ENCODE results near the gene FBXL7. TPM values are rescaled to one million over a fixed set of nuclear protein-coding genes. Genes with fewer than 3 reads are reported as not detected.

Gene FBXL7
- total and polyA plus RNA-seq, 2 of the 8 experiments (the other 6 are each of a cell fraction or from before 2014, with no cell fraction given): 17.7 to 17.8 TPM

DNA sequence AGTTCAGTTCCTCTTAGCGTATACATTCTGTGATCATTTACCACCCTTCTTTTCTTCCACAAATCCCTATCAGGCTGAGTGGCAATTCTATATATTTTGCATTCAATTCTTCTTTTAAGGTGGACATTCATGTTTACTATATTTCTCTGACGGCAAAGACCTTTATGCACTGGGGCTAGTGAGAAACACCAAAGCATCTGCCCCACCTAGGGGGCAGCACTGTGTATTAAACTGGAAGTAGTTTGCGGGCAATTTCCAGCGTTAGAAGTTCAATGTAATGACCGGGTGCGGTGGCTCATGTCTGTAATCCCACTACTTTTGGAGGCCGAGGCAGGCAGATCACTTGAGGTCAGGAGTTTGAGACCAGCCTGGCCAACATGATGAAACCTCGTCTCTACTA, 27.9 kb upstream of the FBXL7 start:
- Histone ChIP-seq H3K9ac (replicated peaks in 1 of 4; ENCODE audit: extremely low read depth in 1 of 4, low read depth in 3 of 4, low read length in 3 of 4) (no peak overlapping the region), H3K27me3 (replicated peaks in 1 of 4; ENCODE audit: control insufficient read depth in 3 of 4, extremely low read depth in 1 of 4, insufficient read depth in 3 of 4, low read length in 3 of 4) (no peaks in the 10 kb centered on the region), H3K56ac (replicated peaks; ENCODE audit: insufficient read length, low read depth, low read length) (no peak overlapping the region), H4K20me1 (replicated peaks in 1 of 2; ENCODE audit: control insufficient read depth in 1 of 2, insufficient read depth in 2 of 2, low read length in 2 of 2) (no peaks in the 10 kb centered on the region), H2BK5ac (ENCODE audit: low read depth, low read length) (no peak overlapping the region), H3K23me2 (ENCODE audit: low read depth, low read length) (no peaks in the 10 kb centered on the region), H4K5ac (ENCODE audit: insufficient read length, low read depth, low read length) (no peak overlapping the region), H3K36me3 (ENCODE audit: control insufficient read depth in 2 of 4, insufficient read depth in 4 of 4, low read length in 3 of 4) (no peaks in the 10 kb centered on the region), H3K18ac (ENCODE audit: extremely low read depth, low read length) (no peak overlapping the region), H3K27ac (ENCODE audit: low read depth, low read length) (no peak overlapping the region), H3K4ac (replicated peaks; ENCODE audit: insufficient read length, low read depth, low read length) (no peak overlapping the region), H4K91ac (replicated peaks; ENCODE audit: insufficient read length, low read length) (no peak overlapping the region), H3K23ac (ENCODE audit: insufficient read length) (no peak overlapping the region), H3K9me3 (ENCODE audit: insufficient read depth in 2 of 2, low read depth in 1 of 2, low read length in 1 of 2) (no peaks in the 10 kb centered on the region), H4K8ac (ENCODE audit: extremely low read depth, insufficient read depth, low read length) (no peak overlapping the region), H2BK20ac (ENCODE audit: low read length) (no peak overlapping the region), H2BK15ac (ENCODE audit: low read length) (no peak overlapping the region), H3K4me2 (ENCODE audit: insufficient read depth in 1 of 2, low read depth in 2 of 2, low read length in 2 of 2) (no peak overlapping the region), H2AK5ac (ENCODE audit: low read depth, low read length) (no peak overlapping the region), H2AFZ (ENCODE audit: low read length) (no peak overlapping the region), H3K79me1 (ENCODE audit: low read depth, low read length) (no peaks in the 10 kb centered on the region), H2BK120ac (replicated peaks; ENCODE audit: low read depth, low read length) (no peak overlapping the region), H3K14ac (ENCODE audit: insufficient read length) (no peak overlapping the region), H2BK12ac (ENCODE audit: low read depth, low read length) (no peak overlapping the region), H3K79me2 (ENCODE audit: control insufficient read depth in 1 of 2, insufficient read depth in 2 of 2, low read length in 2 of 2) (no peaks in the 10 kb centered on the region), H3K4me3 (ENCODE audit: extremely low read depth in 1 of 4, insufficient read depth in 2 of 4, low read depth in 3 of 4, low read length in 4 of 4) (no peak overlapping the region), H3K4me1 (replicated peaks in 1 of 4; ENCODE audit: control insufficient read depth in 3 of 4, insufficient read depth in 4 of 4, low read length in 3 of 4) (no peaks in the 10 kb centered on the region)
- DNase-seq (ENCODE audit: low read depth in 1 of 2, low spot score in 2 of 2) (peak in 1 of 2 experiments; percentile 61), FAIRE-seq (no peak)
- WGBS, 2 experiments (ENCODE audit: extremely low coverage in 1 of 2, insufficient coverage in 1 of 2, insufficient read length in 1 of 2, insufficient replicate concordance in 2 of 2, low coverage in 1 of 2, low lambda C conversion rate in 2 of 2, missing lambda C conversion rate in 1 of 2): 82% methylated on average over 8 of the region's 8 CpGs; no CpG with 5 or more reads in 1 of the 2 experiments
- ChIA-PET CTCF (ENCODE audit: partially characterized antibody) (interaction anchor here (0.6 to 4.7 kb wide), 12 partner anchors 9 to 523 kb away, joined by 3 to 41 read pairs (median 5); partner anchors contain the start of gene FBXL7), POLR2A (ENCODE audit: partially characterized antibody) (no interaction called here)
- TF ChIP-seq CBX8 (IDR thresholded peaks at IDR 0.05; ENCODE audit: borderline replicate concordance, low read depth, low read length): no peak
- TF ChIP-seq TCF12 (IDR thresholded peaks at IDR 0.05; ENCODE audit: low read depth, low read length): no peak

Measured in H1 (cell line).